DND-41 (cell line): ENCODE results near the gene USP28.
"Not testable (repeated sequence)": the region's sequence is repeated elsewhere in the genome, so short reads cannot be mapped to it uniquely, and the experiment has no call there.

Experiments
- EZH2 ChIP-seq: IDR thresholded peaks from 3 replicates; pipeline ENCODE4 v1.6.1; 2012; ENCODE audit warnings: borderline replicate concordance, low read depth, mild to moderate bottlenecking, moderate library complexity, low read length, inconsistent platforms; ENCODE audit not compliant: severe bottlenecking
- TF ChIP-seq, protein P1 (sequence below): IDR thresholded peaks from 2 replicates; pipeline ENCODE4 v1.5.1; 2012; ENCODE audit warnings: borderline replicate concordance, low read length, moderate library complexity, mild to moderate bottlenecking; ENCODE audit not compliant: poor library complexity, severe bottlenecking; ENCODE audit errors: extremely low read depth

DNA sequence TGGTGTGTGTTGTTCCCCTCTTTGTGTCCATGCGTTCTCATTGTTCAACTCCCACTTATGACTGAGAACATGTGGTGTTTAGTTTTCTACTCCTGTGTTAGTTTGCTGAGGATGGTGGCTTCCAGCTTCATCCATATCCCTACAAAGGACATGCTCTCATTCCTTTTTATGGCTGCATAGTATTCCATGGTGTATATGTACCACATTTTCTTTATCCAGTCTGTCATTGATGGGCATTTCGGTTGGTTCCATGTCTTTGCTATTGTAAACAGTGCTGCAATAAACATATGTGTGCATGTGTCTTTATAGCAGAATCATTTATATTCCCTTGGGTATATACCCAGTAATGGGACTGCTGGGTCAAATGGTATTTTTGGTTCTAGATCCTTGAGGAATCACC lies 112.3 kb downstream of the USP28 start:
- not testable (repeated sequence) for TF ChIP-seq EZH2
- TF ChIP-seq, protein P1, sequence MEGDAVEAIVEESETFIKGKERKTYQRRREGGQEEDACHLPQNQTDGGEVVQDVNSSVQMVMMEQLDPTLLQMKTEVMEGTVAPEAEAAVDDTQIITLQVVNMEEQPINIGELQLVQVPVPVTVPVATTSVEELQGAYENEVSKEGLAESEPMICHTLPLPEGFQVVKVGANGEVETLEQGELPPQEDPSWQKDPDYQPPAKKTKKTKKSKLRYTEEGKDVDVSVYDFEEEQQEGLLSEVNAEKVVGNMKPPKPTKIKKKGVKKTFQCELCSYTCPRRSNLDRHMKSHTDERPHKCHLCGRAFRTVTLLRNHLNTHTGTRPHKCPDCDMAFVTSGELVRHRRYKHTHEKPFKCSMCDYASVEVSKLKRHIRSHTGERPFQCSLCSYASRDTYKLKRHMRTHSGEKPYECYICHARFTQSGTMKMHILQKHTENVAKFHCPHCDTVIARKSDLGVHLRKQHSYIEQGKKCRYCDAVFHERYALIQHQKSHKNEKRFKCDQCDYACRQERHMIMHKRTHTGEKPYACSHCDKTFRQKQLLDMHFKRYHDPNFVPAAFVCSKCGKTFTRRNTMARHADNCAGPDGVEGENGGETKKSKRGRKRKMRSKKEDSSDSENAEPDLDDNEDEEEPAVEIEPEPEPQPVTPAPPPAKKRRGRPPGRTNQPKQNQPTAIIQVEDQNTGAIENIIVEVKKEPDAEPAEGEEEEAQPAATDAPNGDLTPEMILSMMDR = not testable (repeated sequence)
